SK-N-MC (cell line): ENCODE data around the gene TUBE1.

Source experiments
- EZH2 ChIP-seq: fragments of 200-600 bp; sonication (generic); IDR thresholded peaks from one replicate; pipeline ENCODE4 v1.6.1; 2017; ENCODE audit warnings: antibody characterized with exemption
- POLR2AphosphoS5 ChIP-seq: IDR thresholded peaks from 2 replicates; pipeline ENCODE4 v1.6.1; 2012; ENCODE audit warnings: mild to moderate bottlenecking, low read depth, low read length, borderline replicate concordance

GRCh38 chr6:112113431-112113830 lies 26.1 kb upstream of the TUBE1 start:
- TF ChIP-seq EZH2 (no peak), POLR2AphosphoS5 (no peak)
